Urothelium cell line (cell line): Measurements from ENCODE around the gene RNF19B.

Experiments
- DNase-seq: peaks from one replicate; pipeline ENCODE4 v3.0.0; 2011; ENCODE audit warnings: low spot score, mixed read lengths
- FAIRE-seq: peaks from 2 replicates; lab custom pipeline; 2011; peaks lifted over from hg19 to GRCh38; lab: Jason Lieb, UNC

RNF19B gene, protein sequence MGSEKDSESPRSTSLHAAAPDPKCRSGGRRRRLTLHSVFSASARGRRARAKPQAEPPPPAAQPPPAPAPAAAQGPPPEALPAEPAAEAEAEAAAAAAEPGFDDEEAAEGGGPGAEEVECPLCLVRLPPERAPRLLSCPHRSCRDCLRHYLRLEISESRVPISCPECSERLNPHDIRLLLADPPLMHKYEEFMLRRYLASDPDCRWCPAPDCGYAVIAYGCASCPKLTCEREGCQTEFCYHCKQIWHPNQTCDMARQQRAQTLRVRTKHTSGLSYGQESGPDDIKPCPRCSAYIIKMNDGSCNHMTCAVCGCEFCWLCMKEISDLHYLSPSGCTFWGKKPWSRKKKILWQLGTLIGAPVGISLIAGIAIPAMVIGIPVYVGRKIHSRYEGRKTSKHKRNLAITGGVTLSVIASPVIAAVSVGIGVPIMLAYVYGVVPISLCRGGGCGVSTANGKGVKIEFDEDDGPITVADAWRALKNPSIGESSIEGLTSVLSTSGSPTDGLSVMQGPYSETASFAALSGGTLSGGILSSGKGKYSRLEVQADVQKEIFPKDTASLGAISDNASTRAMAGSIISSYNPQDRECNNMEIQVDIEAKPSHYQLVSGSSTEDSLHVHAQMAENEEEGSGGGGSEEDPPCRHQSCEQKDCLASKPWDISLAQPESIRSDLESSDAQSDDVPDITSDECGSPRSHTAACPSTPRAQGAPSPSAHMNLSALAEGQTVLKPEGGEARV

DNA sequence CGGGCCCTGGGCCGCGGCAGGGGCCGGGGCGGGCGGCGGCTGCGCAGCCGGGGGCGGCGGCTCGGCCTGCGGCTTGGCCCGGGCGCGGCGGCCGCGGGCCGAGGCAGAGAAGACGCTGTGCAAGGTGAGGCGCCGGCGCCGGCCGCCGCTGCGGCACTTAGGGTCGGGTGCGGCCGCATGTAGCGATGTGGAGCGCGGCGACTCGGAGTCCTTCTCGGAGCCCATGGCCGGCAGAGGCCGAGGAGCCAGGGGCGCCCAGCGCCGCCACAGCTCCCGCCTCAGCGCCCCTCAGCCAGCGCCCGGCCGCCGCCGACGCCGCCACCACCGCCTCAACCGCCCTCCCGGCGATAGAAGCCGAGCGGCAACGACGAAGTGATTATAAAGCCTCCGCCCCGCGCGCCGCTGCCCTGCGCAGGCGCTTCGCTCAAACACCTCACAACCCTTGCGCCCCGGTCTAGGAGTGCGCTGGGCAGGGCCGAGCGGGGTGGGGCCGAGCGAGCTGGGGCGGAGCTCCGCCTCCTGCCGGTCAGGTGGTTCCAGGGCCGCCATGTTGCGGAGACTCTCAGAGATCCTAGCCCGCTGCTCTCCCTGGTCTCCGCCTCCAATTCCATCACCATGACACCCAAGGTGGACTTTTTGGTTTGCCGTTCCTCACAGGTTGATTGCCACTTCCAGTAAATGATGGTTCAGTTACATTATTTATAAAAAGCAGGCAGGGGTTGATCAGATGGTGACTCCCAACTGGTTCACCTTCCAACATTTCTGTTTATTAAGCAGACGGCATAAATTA lies at the start of gene RNF19B:
Gene RNF19B, minus strand, starts transcription at position 349 of the 790 bp plus-strand sequence. Its CDS starts 124 bp downstream, at position 225.
- peak; percentile 98 for DNase-seq
- peak; percentile 81 for FAIRE-seq

DNA sequence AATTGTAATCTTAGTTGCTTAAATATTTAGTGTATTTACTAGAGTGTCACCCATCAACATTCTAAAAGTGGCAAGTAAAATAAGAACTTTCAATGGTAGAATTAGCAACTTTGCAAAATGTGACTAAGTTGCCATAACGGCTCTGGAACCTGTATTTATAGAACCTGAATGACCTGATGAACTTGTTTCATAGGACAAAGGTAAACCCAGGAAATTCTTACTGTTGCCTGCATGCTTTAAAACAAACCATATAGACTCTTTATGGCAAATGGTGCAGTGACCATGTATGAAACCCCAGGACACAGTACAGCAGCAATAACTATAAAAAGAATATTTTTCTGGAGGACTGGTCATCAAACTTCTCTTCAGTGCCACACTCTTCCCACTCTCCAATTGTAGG lies 49.2 kb upstream of the RNF19B start:
- DNase-seq (no peak), FAIRE-seq (no peak)

DNA sequence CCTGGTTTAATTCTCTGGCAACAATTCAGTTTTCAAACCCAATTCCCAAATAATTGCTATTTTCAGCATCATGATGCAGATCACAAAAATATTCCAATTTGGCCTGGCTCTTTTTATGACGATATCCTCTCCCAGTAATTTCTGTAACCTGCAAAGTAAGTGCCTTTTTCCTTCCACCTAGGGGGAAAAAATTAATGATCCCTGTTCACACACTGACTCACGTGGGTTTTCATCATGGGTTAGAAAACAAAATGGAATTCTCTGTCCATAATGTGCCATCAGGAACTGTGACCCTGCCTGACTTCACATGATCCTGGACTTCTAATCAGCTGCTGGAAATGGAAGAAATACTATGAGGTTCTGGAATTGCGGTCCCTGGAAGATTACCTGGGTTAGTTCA lies 47.6 kb upstream of the RNF19B start:
- FAIRE-seq: no peak

DNA sequence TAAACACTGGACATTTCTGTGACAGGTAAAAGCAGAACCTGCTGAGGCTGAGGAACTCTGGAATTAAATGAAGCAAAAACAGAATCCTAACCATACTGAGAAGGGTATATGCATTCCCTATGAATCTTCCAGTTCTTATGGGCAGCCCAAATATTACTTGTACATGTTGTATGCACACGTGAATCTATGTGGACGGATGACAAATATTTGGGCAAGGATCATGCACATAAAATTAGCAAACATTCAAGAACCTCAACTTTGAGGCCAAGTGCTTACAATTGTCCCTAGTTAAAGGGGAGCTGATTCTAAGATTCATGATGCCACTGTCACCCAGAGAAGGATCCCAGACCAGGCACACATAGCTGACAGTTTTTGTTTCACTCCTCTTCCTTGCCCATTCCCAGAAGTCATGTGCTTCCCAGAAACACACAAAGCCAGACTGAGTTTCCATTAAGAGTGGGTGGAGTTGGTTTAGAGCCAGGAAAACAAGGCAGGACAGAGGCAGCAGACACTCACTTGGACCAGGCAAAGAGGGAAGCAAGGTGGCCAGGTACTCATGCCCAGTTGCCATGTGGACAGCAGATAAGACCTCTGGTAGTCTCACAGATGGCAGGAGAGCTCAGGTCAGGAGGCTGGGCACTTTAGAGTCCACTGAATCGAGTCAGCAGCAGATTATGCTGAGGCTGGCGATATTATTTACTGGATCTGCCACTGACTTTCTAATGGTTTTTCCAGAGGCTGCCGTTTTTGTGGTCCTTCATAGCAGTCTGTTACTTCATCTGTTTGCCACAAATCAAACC lies 46.5 kb upstream of the RNF19B start:
- DNase-seq (no peak), FAIRE-seq (no peak)

More for the DNA sequence above, 47.6 kb upstream of the RNF19B start:
- DNase-seq: no peak

DNA sequence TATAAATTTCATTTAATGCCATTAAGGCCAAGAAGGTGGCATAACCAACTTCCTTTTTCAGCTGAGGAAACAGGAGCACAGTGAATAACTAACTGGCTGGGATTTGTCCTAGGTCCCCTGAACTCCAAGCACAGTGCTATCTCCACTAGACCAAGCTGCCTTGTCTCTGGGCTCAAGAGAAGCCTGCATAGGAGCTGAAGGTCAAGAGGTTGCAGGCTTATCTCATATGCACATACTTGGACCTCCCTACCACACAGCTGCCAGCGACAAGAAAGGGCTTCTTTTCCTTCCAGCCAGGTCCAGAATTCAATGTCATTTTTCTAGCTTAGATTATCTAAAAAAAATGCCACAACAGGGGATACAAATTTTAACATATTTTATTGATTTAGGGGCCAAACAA lies 45.0 kb upstream of the RNF19B start:
- DNase-seq (no peak), FAIRE-seq (no peak)

DNA sequence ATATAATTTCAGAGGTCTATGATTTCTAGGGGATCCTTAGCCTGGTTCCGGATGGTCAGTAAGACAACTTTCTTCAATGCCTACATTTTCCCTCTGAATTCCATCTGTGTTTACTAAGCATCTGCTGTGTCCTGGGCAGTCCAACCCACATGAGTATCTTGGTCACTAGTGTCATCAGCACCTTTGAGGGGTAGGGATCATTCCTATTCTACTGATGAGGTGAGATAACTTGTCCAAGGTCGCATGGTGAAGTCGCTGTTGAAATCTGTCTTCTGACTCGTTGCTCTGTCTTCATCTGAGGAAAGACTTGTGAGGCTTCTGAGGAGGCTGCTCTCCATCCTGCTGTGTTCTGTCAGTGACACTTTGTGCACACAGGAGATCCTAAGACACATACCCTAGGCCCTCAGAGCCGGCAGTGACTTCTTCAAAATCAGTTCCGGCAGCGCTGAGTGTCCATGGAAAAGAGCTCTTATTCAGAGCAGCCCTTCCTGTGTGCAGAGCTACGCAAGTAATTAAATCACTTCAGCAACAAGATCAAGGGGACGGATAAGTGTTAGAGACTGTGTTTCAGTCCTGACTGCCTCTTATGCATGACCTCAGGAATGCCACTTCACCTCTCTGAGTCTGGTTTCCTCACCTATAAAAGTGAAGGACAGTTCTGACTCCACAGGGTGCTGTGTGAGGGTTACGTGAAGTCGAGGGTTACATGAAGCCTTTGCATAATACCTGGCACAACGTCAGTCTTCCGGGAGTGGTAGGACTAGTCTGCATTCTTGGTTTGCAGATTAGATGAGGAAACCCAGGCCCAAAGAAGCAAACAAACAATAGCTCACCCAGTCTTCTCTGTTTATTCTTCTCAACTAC lies 43.7 kb upstream of the RNF19B start:
- DNase-seq: no peak
- FAIRE-seq: no peak

DNA sequence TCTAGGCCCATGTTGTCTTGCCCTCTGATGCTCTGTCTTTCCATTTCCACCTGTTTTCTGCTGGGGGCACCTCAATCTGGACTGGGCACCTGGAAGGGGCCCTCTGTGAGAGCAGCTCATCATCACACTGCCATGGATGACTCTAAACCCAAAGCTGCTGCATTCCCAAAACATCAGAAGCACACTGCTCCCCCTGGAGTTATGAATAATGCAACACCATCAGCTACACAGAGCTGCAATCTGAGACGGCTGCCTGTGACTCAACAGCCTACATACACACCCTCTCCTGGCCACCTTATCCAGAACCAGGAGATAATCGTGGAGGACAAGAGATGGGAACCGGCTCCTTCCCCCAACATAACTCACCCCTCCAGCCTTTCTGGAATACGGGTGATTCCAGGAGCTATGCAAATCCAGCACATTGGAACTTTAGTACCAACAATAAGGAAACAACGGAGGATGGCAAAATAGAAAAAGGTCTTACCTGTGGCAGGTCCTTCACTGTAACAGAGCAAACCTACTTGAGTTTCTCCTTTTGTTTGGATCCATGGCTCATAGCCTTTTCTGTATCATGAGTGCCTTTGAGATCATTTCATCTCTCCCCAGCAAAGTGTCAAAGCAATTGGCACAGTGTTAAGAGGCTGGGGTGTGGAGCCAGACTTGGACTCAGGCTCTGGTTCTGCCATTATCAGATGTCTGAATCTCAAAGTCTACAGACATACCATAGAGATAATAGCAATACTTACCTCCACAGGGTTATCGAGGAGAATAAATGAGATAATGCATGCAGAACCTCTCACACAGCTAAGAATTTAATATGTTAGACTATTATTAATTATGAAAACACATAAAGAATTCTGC lies 42.8 kb upstream of the RNF19B start:
- peak; percentile 67 for DNase-seq
- no peak for FAIRE-seq

DNA sequence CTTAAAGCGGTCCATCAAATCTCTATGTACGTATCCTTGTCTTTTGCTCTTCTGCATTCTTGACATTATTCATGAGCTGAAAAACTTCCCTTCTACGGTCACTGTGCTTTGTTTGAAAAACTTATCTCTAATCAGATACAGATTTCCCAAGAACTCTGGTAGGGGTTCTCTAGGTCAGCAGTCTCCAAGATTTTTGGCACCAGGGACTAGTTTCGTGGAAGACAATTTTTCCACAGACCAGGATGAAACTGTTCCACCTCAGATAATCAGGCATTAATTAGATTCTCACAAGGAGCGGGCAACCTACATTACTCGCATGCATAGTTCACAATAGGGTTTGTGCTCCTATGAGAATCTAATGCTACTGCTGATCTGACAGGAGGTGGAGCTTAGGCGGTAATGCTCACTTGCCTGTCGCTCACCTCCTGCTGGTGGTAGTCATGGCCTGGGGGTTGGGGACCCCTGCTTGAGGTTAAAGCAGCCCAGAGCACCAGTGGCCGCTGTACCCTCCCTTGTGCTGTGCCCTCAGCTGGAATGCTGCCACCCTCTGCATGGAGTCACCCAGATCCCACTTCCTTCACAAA lies 41.3 kb upstream of the RNF19B start:
- no peak for FAIRE-seq
- no peak for DNase-seq

DNA sequence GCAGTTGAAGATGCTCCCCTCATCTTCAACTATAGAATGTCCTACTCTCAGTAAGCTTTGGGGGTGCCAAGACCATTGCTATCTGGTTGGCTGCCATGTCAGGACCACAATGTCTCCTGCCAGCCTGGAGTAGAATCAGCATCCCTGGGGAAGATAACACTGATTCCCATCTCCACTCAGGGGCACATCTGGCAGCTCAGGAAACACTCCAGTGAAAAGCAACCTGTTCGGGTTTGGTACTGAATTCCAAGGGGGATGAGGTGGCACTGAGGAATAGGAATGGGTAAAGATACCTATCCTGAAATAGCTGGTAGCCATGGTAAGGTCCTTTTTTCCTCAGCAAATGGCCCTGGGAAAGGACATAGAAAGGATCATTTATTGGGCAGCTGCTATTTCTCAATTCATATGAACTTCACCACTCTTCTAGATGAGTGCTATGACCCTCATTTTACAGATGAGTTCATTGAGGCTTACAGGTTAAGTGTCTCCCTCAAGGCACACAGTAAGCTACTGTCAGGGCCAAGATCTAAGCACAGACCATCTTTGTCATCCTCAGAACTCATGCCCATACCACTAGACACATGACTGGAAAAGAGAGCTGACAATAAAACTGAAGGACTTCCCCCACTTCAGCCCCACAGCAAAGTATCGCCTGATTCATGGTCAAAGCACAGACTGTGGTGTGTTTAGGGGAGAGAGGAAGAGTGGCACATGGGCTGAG lies 40.7 kb upstream of the RNF19B start:
- DNase-seq (no peak), FAIRE-seq (no peak)

DNA sequence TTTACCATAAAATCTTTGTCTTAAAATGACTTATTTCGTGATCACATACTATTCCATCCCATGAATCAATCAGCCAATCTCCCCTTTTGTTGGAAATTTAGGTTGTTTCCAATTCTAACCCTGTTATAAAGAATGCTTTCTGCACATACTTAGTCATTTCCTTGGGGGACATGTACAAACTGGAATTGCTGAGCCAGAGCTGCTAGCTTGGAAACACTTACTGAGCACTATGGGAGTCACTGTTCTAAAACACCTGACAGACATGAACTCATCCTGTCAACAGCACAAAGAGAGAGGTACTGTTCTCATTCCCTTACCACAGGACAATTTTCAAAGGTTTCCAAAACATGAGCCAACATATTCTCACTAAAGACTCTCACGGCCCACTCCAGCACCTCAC lies 40.0 kb upstream of the RNF19B start:
- FAIRE-seq (no peak), DNase-seq (no peak)

DNA sequence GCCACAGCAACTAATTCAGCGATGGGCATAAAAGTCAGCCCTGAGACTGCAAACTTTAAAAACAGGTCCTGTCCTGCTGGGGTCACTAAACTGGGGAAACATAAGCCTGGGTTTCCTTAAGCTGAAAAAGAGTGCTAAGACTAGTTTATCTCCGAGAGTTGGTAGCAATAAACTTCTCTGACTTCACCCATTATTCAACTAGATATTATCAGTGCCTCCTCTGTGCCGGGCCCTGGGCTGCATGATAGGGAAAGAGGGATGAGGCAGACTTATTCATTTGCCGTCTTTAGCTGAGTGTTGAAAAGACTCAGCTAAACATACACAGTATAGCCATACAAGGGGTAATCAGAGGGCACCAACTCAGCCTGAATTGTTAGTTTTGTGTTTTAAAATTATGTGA lies 39.0 kb upstream of the RNF19B start:
- DNase-seq (no peak), FAIRE-seq (no peak)

DNA sequence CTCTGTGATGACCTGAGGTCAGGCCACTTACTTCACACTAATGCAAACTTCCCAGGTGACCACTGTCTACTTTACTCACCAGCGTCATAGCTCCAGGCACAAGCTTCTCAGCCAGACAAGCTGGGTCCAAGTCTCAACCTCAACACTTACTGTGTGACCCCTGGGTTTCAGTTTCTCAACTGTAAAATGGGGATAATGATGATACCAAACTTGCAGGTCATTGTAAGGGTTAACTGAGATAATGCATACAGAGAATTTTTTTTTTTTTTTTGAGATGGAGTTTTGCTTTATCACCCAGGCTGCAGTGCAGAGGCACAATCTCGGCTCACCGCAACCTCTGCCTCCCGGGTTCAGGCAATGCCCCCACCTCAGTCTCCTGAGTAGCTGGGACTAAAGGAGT lies 37.4 kb upstream of the RNF19B start:
- no peak for DNase-seq
- FAIRE-seq: no peak

DNA sequence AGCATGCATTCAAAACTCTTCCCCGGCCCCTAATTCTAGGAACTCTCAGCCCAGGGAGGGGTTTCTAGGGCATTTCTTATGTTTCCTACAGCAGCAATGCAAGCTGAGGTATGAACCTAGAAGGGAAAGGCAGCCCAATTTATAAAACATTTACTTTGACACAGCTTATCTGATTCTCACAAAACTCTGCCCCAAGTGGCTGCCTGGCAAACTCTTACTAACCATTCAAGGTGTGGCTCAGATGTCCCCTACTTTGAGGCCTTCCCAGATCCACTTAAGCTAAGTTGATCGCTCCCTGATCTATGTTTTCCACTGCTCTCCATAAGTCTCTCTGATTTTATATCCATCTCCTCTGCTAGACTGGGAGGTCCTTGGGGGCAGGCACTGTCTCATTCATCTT lies 36.7 kb upstream of the RNF19B start:
- FAIRE-seq (no peak), DNase-seq (no peak)

DNA sequence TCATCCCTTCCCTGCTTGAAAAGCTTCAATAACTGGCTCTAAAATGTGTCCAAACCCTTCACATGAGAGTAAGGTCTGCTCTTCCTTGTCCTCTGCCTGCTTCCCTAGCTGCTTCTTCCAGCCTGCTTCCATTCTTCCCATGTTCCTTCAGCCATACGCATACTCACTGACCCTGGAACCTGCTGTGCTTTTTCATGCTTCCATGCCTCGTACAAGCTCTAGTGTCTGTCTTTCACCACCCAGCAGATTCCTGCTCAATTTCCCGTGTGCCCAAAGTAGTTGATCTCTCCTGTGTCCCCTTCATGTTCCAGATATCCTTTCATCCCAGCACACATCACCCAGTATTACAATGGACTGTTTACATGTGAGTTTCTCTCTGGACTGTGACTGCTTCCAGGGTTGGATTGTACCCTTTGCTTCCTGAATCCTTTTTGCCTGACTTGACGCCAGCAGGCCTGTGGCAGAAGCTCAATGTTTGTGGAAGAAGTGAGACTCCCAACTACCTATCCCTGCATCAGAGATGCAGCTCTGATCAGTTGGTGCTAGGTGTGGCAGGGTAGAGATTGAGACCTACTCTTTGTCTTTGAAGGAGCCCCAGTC lies 35.9 kb upstream of the RNF19B start:
- FAIRE-seq: no peak
- no peak for DNase-seq

DNA sequence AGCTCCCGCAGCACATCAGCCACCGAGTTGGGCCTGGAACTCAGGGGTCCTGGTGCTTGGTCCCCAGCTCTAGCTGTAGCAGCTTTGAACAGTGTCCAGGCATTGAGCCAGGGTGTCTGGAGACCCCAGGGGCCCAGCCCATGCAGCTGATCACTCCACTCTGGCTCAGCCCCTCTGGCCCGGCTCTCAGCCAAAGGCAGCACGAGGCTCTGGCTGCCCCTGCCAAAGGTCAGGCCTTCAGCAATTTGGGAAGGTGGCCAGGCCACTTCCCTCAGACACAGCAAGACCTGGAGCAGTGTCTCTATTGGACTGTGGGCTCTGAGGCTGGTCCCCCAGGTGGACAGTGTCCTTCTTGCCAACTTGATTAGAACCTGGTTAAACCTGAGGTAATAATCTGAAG lies 34.4 kb upstream of the RNF19B start:
- FAIRE-seq (no peak), DNase-seq (no peak)

DNA sequence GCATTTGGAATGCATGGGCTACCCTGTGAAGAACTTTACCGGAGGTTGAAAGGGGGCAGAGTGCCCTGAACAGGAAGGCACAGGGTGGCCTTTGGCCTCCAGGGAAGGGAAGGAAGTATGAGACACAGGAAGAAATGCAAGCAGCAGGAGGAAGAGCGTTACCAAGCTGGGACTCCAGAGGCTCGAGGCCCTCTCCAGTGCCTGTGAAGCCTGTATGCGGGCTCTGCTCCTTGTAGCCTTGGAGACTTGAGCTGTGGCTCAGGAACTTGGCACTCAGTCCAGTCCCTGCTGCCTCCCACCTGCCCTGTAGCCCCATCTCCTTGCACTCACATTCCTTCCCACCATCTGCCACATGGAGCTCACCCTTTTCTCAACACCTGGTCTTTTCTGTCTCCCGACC lies 33.5 kb upstream of the RNF19B start:
- no peak for DNase-seq
- FAIRE-seq: no peak

DNA sequence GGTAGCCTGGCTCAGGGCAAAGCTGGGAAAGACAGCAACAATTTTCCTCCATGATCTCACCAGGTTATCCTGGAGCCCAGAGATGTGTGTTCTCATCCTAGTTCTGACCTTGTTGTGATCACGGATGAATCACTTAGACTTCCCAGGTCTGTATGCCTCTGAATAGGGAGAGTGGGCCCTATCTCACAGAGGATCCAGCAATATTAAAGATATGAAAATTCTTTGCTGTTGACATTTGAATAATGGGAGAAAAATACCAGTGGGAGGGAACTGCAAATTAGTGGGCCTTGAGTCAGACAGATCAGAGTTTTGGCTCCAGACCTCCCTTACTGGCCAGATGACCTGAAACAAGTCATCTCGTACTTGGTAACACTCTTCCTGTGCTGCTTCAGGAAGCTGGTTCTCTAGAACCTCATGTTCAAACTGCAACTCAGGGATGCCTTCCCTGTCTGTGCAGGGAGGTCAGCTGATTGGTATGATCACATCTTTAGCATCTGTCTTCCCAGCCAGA lies 32.8 kb upstream of the RNF19B start:
- no peak for FAIRE-seq
- DNase-seq: no peak
